ENCODE measurements around the gene PDE6C.

Gene PDE6C

GRCh38 chr10:93703066-93703465 lies 90.7 kb downstream of the PDE6C start:
- no peak for DNase-seq

GRCh38 chr10:93703841-93704240 lies 91.5 kb downstream of the PDE6C start:
- no peak for DNase-seq

GRCh38 chr10:93704451-93704850 lies 92.1 kb downstream of the PDE6C start:
- no peak for DNase-seq

GRCh38 chr10:93707623-93708022 lies 95.3 kb downstream of the PDE6C start:
- DNase-seq = no peak

- DNase-seq = no peak
These were observed 98.1 kb downstream of the PDE6C start for GRCh38 chr10:93710333-93710909.

GRCh38 chr10:93711891-93712290 lies 99.6 kb downstream of the PDE6C start:
- DNase-seq = peak; percentile 6

GRCh38 chr10:93712593-93712992 lies 100.3 kb downstream of the PDE6C start:
- DNase-seq = no peak

- no peak for DNase-seq
These were observed 103.0 kb downstream of the PDE6C start for GRCh38 chr10:93715345-93715744.

Measured in fibroblast of skin of back (primary cell).